Measurements from ENCODE around the gene PARD3B. TPM values are rescaled to one million over a fixed set of nuclear protein-coding genes. Genes with fewer than 3 reads are reported as not detected.
A peak's percentile ranks its signal among the peaks of the same experiment; 100 is the strongest.

The PARD3B gene
- total RNA-seq, 1 experiment from 2014 or later = 7.6 TPM

- no TSS peak for BruUV-seq (replicated peaks)
- Histone ChIP-seq H3K36me3 (ENCODE audit: insufficient read depth, low read length, poor library complexity, severe bottlenecking) (no peaks in the 10 kb centered on the region), H3K4me3 (ENCODE audit: low read depth, low read length, poor library complexity, severe bottlenecking) (no peak overlapping the region), H3K4me1 (ENCODE audit: insufficient read depth, low read length, poor library complexity, severe bottlenecking) (no peaks in the 10 kb centered on the region), H3K27ac (ENCODE audit: low read depth, low read length, poor library complexity, severe bottlenecking) (no peak overlapping the region), H3K27me3 (replicated peaks; ENCODE audit: insufficient read depth, low read depth, low read length, poor library complexity) (no peaks in the 10 kb centered on the region), H3K9me3 (ENCODE audit: low read depth, low read length, poor library complexity, severe bottlenecking) (no peaks in the 10 kb centered on the region)
- ChIA-PET CTCF (no interaction called here), POLR2A (ENCODE audit: low non-redundant PET) (no interaction called here)
- intact Hi-C loops (cut with micrococcal nuclease; ENCODE audit: unreplicated experiment) = no loop called here
- no peak for DNase-seq (ENCODE audit: low spot score)
- TF ChIP-seq EZH2 (IDR thresholded peaks at IDR 0.05; ENCODE audit: borderline replicate concordance, low read depth, low read length, poor library complexity, severe bottlenecking) = no peak
- TF ChIP-seq, protein P1, sequence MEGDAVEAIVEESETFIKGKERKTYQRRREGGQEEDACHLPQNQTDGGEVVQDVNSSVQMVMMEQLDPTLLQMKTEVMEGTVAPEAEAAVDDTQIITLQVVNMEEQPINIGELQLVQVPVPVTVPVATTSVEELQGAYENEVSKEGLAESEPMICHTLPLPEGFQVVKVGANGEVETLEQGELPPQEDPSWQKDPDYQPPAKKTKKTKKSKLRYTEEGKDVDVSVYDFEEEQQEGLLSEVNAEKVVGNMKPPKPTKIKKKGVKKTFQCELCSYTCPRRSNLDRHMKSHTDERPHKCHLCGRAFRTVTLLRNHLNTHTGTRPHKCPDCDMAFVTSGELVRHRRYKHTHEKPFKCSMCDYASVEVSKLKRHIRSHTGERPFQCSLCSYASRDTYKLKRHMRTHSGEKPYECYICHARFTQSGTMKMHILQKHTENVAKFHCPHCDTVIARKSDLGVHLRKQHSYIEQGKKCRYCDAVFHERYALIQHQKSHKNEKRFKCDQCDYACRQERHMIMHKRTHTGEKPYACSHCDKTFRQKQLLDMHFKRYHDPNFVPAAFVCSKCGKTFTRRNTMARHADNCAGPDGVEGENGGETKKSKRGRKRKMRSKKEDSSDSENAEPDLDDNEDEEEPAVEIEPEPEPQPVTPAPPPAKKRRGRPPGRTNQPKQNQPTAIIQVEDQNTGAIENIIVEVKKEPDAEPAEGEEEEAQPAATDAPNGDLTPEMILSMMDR (conservative IDR thresholded peaks at IDR 0.05; ENCODE audit: low read depth, low read length) = no peak
Observed at GRCh38 chr2:204657024-204657423, 111.7 kb downstream of the PARD3B start.

- no peak overlapping the region for H3K4me3 ChIP-seq (ENCODE audit: low read depth, low read length, poor library complexity, severe bottlenecking)
- no peaks in the 10 kb centered on the region for H3K36me3 ChIP-seq (ENCODE audit: insufficient read depth, low read length, poor library complexity, severe bottlenecking)
- BruUV-seq (replicated peaks) = no TSS peak
- POLR2A ChIA-PET (ENCODE audit: low non-redundant PET) = no interaction called here
- H3K4me1 ChIP-seq (ENCODE audit: insufficient read depth, low read length, poor library complexity, severe bottlenecking) = no peaks in the 10 kb centered on the region
- TF ChIP-seq EZH2 (IDR thresholded peaks at IDR 0.05; ENCODE audit: borderline replicate concordance, low read depth, low read length, poor library complexity, severe bottlenecking) = no peak
- TF ChIP-seq, protein P1 (conservative IDR thresholded peaks at IDR 0.05; ENCODE audit: low read depth, low read length) = no peak
- no peak overlapping the region for H3K27ac ChIP-seq (ENCODE audit: low read depth, low read length, poor library complexity, severe bottlenecking)
- DNase-seq (ENCODE audit: low spot score) = no peak
- no peaks in the 10 kb centered on the region for H3K27me3 ChIP-seq (replicated peaks; ENCODE audit: insufficient read depth, low read depth, low read length, poor library complexity)
- intact Hi-C loops (cut with micrococcal nuclease; ENCODE audit: unreplicated experiment) = no loop called here
- H3K9me3 ChIP-seq (ENCODE audit: low read depth, low read length, poor library complexity, severe bottlenecking) = no peaks in the 10 kb centered on the region
- CTCF ChIA-PET = no interaction called here
Observed at GRCh38 chr2:204662956-204663355, 117.7 kb downstream of the PARD3B start.

DNA sequence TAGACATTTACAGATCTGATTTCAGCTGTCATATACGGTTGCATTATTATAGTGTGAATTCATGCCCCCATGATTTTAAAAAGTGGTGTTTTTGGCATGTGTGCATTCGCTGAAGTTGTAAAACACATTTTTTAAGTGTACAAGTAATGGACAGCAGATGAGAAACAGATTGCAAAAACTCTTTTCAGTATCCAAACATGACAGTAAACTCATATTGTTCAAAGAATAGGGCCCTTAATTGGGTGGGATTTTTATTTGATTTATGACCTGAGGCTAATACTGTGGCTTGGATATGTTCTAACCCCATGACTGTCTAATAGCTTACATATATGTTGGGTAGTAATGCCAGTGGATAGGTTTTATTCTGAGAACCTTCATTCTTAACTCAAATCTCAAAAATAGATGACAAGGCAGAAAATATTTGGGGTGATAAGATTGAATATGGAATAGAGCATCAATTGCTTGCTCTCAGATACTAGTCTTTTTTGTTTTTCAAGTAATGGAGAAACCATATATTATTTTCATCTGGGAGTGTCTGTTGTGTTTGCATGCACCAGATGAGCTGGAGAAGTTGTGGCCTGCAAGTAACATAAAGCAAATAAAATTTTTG, 118.6 kb downstream of the PARD3B start:
- TF ChIP-seq EZH2 (IDR thresholded peaks at IDR 0.05; ENCODE audit: borderline replicate concordance, low read depth, low read length, poor library complexity, severe bottlenecking) = no peak
- Histone ChIP-seq H3K36me3 (ENCODE audit: insufficient read depth, low read length, poor library complexity, severe bottlenecking) (no peaks in the 10 kb centered on the region), H3K4me3 (ENCODE audit: low read depth, low read length, poor library complexity, severe bottlenecking) (no peak overlapping the region), H3K9me3 (ENCODE audit: low read depth, low read length, poor library complexity, severe bottlenecking) (no peaks in the 10 kb centered on the region), H3K27me3 (replicated peaks; ENCODE audit: insufficient read depth, low read depth, low read length, poor library complexity) (no peaks in the 10 kb centered on the region), H3K27ac (ENCODE audit: low read depth, low read length, poor library complexity, severe bottlenecking) (no peak overlapping the region), H3K4me1 (ENCODE audit: insufficient read depth, low read length, poor library complexity, severe bottlenecking) (no peaks in the 10 kb centered on the region)
- ChIA-PET POLR2A (ENCODE audit: low non-redundant PET) (no interaction called here), CTCF (no interaction called here)
- no peak for DNase-seq (ENCODE audit: low spot score)
- BruUV-seq (replicated peaks) = no TSS peak
- intact Hi-C loops (cut with micrococcal nuclease; ENCODE audit: unreplicated experiment) = no loop called here

- no peak overlapping the region for H3K27ac ChIP-seq (ENCODE audit: low read depth, low read length, poor library complexity, severe bottlenecking)
- peak; percentile 12 for DNase-seq (ENCODE audit: low spot score)
- ChIA-PET CTCF (no interaction called here), POLR2A (ENCODE audit: low non-redundant PET) (no interaction called here)
- no peaks in the 10 kb centered on the region for H3K9me3 ChIP-seq (ENCODE audit: low read depth, low read length, poor library complexity, severe bottlenecking)
- H3K27me3 ChIP-seq (replicated peaks; ENCODE audit: insufficient read depth, low read depth, low read length, poor library complexity) = no peaks in the 10 kb centered on the region
- H3K36me3 ChIP-seq (ENCODE audit: insufficient read depth, low read length, poor library complexity, severe bottlenecking) = no peaks in the 10 kb centered on the region
- BruUV-seq (replicated peaks) = no TSS peak
- intact Hi-C loops (cut with micrococcal nuclease; ENCODE audit: unreplicated experiment) = no loop called here
- H3K4me1 ChIP-seq (ENCODE audit: insufficient read depth, low read length, poor library complexity, severe bottlenecking) = no peaks in the 10 kb centered on the region
- no peak for TF ChIP-seq EZH2 (IDR thresholded peaks at IDR 0.05; ENCODE audit: borderline replicate concordance, low read depth, low read length, poor library complexity, severe bottlenecking)
- TF ChIP-seq, protein P1 (conservative IDR thresholded peaks at IDR 0.05; ENCODE audit: low read depth, low read length) = no peak
- no peak overlapping the region for H3K4me3 ChIP-seq (ENCODE audit: low read depth, low read length, poor library complexity, severe bottlenecking)
Observed at GRCh38 chr2:204664708-204665121, 119.4 kb downstream of the PARD3B start.

All from A673 (cell line).